ENCODE data around the gene SSBP4.

- TF ChIP-seq CTCF (conservative IDR thresholded peaks at IDR 0.05 in 1 of 2, IDR thresholded peaks at IDR 0.05 in 1 of 2; ENCODE audit: low read depth in 1 of 2, low read length in 2 of 2) (no peak), EZH2 (IDR thresholded peaks at IDR 0.05; ENCODE audit: low read length, missing control alignments) (no peak)
Measured at GRCh38 chr19:18390065-18390907, 28.9 kb upstream of the SSBP4 start.
